ENCODE results near the gene CLDN14. TPM values are rescaled to one million over a fixed set of nuclear protein-coding genes. Genes with fewer than 3 reads are reported as not detected.

CLDN14 gene, protein sequence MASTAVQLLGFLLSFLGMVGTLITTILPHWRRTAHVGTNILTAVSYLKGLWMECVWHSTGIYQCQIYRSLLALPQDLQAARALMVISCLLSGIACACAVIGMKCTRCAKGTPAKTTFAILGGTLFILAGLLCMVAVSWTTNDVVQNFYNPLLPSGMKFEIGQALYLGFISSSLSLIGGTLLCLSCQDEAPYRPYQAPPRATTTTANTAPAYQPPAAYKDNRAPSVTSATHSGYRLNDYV
- 0.49 TPM in 1 of 2 replicates, not detected in the other for total RNA-seq

DNA sequence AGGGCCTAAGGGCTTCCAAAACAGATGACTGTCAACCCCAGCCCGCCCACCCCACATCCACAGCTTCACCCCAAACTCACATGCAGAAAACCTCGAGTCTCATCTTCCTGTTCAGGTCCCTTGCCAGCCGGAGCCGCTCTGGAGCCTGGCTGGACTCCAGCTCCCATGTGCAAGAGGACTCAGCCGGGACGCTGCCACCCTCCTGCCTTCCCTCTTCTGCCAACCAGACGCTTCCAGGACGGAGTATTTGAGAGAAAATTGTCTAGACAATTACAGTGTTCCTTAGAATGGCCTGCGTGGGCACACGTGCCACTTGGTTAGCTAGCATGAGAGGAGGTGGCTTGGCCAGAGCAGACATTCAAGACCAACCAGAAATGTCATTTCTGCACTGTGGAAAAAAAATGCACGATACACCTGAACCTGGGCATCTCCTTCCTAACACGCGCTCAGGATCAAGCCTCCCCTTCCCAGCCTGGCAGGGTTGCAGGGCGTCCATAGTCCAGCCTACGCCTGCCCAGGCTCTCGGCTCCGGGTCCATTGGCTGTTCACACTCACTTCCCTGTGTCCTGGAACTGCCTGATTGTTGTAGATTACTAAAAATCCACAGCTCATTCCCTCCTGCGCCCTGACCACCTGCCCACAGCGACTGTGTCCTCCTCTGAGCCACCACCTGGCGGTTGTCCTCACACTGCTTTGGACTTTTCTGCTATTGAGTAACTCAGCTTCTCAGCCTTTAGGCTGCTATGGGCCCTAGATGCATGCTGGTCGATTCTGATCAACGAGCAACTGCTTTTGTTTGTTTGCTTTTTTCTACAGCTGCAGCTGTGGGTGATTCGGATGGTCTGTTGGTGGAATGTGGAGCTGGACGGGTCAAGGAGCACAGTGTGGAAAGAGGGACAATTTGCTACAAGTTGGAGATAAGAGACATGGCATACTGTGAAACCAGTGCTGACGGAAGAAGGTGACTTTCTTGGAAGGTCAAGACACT is at the start of gene CLDN14:
TSS of gene CLDN14 (minus strand) at position 708 of the 988 bp plus-strand sequence. CDS start 18,427 bp downstream, outside the sequence.

Other genes starting within 250 kb of the CLDN14 start
- gene MORC3, start 159.9 kb downstream of the CLDN14 start, total RNA-seq, result 9.9 and 10.8 TPM in 2 replicates
- gene CHAF1B, start 94.7 kb downstream of the CLDN14 start, total RNA-seq, result 1.2 and 1.7 TPM in 2 replicates
- not detected in 2 replicates for gene SIM2, start 219.0 kb upstream of the CLDN14 start, total RNA-seq